Measurements from ENCODE around the gene ZSCAN10.
"Not testable (repeated sequence)": the region's sequence is repeated elsewhere in the genome, so short reads cannot be mapped to it uniquely, and the experiment has no call there.

Gene ZSCAN10

DNA sequence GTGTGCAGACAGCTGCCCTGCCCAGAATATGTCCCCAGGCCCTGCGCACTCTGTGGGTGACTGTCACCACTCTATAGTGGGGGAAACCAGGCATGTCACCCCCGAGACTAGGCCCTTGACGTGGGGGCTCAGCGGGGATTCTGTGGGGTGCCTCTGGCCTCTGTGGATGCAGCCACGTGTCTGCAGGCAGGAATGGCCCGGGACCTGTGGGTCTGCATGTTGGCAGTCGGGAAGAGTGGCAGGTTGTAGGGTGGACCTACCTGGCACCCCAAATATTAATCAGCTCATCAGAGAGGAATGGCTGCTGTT lies 32.7 kb downstream of the ZSCAN10 start:
- H3K27ac ChIP-seq = no peak overlapping the region
- DNase-seq (ENCODE audit: low read depth, low spot score) = no peak

DNA sequence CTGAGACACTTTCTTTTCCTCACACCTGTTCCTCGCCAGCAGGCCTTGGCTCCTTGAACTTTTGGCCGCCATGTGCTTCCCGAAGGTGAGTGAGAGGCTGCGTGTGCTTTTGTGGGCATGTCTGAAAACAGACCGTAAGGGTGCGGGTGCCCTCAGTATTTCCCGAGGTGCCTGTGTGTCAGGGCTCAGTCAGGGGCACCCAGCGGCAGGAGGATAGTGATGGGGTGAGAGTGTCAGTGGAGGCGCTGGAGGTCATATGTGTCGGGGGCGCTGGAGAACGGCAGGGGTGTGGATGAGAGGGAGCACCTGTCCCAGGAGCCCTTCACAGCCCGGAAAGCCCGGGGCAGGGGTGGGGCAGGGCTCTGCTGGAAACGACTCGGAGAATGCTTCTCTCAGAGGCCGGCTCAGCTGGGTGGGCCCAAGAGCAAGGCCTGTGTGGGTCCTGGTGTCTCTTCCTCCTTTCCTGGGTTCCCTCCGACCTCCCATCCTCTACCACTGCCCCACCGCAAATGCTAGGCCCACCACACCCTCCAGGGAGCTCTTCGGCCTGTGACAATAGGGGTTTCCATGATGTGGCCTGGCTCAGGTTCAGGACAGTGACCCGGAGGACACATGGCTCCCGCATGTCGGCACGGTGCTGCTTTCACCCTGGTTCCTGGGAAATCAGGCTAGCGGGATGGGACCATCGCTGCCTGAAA lies 33.2 kb downstream of the ZSCAN10 start:
- no peak overlapping the region for H3K27ac ChIP-seq
- no peak for DNase-seq (ENCODE audit: low read depth, low spot score)

DNA sequence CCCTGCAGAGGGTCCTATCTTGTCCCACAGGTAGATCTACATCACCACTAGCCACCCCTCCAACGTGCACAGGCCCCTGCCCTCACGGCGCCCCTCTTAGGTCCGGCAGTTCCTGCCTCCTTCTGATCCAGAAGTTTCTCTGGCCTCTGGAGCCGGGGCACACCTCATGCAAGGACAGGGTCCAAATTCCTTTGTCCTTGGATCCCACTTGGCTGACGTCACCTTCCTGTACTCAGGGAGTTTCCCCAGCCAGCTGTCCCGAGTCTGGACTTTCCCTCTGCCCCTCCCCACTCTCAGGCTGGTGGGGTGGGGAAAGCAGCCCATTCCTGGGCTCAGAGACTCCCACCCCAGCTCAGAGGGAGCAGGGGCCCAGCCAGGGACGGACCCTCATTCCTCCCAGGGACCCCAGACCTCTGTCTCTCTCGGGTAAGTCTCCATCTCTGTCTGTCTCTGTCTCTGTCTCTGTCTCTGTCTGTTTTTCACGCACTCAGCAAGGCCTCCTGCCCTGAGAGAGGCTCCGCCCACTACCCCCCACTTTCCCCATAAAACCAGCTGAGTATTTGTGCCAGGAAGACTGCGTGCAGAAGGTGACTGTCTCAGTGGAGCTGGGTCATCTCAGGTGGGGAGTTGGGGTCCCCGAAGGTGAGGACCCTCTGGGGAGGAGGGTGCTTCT lies 33.9 kb downstream of the ZSCAN10 start, which contains the start of gene IL32:
IL32 (plus strand) TSS at position 572 of the 673 bp plus-strand sequence. CDS start 172 bp downstream, outside the sequence.
- no peak within 1 kb of the TSS for H3K27ac ChIP-seq

DNA sequence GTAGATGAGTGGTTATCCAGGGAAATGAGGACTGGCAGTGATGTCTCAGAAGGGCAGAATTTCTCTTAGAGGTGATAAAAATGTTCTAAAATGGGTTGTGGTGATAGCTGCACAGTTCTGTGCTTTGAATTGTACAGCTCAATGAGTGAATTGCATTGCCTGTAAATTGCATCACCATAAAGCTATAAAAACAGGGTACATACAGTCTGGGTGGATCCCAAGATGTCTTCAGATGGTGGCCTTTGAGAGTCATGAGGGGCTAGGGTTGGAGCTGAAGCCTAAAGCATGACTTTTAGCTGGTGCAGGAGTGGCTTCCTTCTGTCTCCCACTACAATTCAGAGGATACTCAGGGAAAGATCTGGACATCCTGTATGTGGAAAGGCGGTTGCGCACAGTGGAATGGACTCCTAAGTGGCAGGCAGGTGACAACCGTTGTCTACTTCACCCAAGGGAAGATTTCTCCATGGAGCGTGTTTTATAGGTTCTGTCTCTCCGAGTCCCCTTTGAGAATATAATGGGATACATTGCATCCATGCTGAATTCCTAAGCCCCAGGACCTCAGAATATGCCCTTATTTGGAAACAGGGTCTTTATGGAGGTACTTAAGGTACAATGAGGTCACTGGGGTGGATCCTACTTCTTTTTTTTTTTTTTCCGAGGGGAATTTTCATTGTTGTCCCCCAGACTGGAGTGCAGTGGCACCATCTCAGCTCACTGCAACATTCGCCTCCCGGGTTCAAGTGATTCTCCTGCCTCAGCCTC lies 35.3 kb downstream of the ZSCAN10 start:
- no peak overlapping the region for H3K27ac ChIP-seq

More for the DNA sequence above, 33.9 kb downstream of the ZSCAN10 start, which contains the start of gene IL32:
- DNase-seq (ENCODE audit: low read depth, low spot score) = peak; percentile 33

DNA sequence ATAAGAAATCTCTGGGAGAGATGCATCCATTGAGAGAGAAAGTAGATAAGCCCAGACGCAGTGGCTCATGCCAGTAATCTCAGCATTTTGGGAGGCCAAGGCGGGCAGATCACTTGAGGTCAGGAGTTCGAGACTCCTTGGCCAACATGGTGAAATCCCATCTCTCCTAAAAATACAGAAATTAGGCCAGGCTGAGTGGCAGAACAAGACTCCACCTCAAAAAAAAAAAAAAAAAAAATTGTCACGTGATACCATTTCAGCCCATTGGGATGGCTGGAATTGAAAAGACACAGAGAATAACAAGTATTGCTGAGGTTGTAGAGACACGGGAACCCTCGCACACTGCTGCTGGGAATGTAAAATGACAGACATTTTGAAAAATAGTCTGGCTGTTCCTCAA lies 36.5 kb downstream of the ZSCAN10 start:
- no peak for DNase-seq (ENCODE audit: low read depth, low spot score)
- no peak overlapping the region for H3K27ac ChIP-seq

More for the DNA sequence above, 35.3 kb downstream of the ZSCAN10 start:
- no peak for DNase-seq (ENCODE audit: low read depth, low spot score)

DNA sequence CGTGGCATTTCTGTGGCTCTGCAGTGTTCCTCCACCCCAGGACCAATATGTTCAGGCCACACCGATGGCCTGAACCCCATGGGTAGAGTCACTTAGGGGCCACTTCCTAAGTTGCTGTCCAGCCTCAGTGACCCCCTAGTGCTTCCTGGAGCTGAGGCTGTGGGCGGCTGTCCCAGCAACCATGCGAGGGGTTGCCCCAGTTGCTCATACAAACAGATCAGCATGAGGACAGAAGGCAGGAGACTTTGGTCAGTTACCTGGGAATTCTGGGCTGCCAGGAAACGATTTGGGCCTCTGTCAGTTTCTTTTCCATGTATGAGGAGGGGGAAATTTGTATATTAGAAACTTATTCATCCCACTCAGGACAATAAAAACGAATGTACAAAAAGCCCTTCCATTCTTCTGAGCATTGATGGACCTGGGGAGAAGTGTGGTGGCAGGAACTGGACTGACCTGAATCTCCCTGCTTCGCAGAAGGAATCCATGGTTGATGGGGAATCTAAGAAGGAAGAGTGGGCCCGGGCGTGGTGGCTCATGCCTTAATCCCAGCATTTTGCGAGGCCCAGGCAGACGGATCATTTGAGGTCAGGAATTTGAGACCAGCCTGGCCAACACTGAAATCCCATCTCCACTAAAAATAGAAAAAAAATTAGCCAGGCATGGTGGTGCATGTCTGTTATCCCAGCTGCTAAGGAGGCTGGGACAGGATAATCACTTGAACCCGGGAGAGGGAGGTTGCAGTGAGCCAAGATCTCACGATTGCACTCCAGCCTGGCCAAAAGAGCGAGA lies 38.6 kb downstream of the ZSCAN10 start:
- H3K27ac ChIP-seq = no peak overlapping the region
- no peak for DNase-seq (ENCODE audit: low read depth, low spot score)

DNA sequence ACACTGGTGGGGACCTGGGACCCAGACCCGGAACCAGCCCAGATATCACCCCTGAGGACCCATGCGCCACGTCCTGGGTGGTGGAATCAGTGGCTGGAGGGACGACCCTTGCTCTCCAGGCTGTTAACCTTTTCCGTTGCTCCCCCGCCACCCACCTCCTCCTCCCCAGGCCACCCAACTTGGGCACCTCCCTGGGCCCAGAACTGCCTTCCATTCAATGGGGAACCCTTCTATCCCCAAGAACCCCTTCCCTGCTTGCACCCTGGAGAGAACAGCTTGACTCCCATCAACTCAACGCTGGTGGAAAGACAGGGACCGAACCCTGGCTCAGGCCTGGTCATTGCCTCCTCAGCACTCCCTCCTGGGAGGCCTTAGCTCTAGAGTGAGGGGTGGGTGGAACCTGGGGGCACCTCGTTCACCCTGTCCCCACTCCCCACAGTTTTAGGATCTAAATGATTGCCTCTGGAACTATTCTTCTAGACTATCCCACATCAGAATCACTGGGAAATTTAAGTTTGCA lies 39.3 kb downstream of the ZSCAN10 start:
- peak overlapping the region; percentile 14 for H3K27ac ChIP-seq
- no peak for DNase-seq (ENCODE audit: low read depth, low spot score)

DNA sequence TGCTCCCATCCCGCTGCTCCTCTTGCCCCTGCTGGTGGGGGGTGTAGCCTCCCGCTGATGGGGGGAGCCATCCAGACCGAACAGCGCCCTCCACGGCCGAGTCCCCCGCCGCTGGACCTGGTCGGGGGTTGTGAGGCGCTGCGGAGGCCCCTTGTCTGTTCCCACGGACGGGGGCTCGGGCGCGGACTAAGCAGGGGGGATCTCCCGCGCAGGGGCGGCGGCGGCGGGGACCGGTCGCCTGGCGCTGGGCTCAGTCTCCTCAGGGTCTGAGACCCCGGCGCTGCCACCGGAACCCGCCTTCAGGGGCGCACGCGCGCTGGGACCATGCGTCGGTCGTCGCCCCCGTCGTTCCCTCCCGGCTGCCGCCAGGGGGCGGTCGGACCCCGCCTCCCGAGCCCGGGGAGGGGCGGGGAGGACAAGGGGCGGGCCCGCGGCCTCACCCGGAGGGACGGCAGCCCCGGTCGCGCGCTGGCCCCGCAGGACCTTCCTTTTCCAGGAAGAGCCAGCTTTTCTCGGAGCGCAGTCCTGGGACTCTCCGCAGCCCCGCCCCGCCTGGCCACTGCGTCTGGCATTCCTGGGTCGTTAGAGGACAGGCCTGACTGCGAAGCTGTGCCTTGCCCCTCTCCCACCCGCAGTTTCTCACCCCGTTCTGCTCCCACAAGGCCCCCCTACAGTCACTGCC lies 39.9 kb downstream of the ZSCAN10 start:
- H3K27ac ChIP-seq = peak overlapping the region; percentile 14
- DNase-seq (ENCODE audit: low read depth, low spot score) = no peak

DNA sequence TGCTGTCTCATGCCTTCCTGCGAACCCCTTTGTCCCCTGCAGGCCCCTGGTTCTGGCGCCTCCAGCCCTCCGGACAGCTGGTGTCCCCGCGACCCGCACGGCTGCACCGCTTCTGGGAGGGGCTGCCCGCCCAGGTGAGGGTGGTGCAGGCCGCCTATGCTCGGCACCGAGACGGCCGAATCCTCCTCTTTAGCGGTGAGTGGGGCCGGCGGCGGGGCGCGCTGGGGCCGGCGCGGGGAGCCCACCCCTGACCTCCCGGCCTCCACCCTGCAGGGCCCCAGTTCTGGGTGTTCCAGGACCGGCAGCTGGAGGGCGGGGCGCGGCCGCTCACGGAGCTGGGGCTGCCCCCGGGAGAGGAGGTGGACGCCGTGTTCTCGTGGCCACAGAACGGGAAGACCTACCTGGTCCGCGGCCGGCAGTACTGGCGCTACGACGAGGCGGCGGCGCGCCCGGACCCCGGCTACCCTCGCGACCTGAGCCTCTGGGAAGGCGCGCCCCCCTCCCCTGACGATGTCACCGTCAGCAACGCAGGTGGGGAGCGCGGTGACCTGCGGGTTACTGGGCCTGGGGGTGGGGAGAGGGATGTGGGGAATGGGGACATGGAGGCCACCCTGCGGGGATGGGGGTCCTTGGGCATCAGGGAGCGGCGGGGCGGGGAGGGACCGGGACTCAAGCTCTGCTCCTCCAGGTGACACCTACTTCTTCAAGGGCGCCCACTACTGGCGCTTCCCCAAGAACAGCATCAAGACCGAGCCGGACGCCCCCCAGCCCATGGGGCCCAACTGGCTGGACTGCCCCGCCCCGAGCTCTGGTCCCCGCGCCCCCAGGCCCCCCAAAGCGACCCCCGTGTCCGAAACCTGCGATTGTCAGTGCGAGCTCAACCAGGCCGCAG lies 40.7 kb downstream of the ZSCAN10 start:
- no peak for DNase-seq (ENCODE audit: low read depth, low spot score)
- H3K27ac ChIP-seq = peak overlapping the region; percentile 14

DNA sequence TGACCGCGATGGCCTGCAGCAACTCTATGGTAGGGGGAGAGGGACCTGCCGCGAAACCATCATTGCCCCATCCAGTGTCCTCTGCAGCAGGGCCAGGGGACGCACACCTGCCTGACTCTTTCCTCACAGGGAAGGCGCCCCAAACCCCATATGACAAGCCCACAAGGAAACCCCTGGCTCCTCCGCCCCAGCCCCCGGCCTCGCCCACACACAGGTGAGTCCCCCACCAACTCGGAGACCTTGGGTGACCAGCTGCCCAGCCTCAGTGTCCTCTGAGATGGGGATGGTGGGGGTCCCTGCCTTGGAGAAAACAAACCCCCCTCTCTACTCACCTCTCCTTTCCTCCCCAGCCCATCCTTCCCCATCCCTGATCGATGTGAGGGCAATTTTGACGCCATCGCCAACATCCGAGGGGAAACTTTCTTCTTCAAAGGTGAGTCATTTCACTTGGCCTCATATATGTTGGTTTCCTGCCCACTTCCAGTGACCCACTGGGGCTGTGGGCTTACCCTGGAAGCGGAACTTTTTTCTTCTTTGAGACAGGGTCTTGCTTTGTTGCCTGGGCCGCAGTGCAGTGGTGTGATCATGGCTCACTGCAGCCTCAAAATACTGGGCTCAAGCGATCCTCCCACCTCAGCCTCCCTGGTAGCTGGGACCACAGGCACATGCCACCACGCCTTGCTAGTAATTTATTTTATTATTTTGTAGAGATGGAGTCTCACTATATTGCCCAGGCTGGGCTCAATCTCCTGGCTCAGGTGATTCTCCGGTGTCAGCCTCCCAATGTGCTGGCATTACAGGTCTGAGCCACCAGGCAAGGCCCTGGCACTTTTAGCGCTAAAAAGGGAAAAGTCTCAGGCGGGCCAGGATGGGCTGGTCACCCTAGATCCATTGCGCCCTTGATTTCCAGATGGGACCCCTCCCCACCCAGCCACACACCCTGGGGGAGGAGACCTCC lies 41.6 kb downstream of the ZSCAN10 start:
- DNase-seq (ENCODE audit: low read depth, low spot score) = no peak
- H3K27ac ChIP-seq = no peak overlapping the region

DNA sequence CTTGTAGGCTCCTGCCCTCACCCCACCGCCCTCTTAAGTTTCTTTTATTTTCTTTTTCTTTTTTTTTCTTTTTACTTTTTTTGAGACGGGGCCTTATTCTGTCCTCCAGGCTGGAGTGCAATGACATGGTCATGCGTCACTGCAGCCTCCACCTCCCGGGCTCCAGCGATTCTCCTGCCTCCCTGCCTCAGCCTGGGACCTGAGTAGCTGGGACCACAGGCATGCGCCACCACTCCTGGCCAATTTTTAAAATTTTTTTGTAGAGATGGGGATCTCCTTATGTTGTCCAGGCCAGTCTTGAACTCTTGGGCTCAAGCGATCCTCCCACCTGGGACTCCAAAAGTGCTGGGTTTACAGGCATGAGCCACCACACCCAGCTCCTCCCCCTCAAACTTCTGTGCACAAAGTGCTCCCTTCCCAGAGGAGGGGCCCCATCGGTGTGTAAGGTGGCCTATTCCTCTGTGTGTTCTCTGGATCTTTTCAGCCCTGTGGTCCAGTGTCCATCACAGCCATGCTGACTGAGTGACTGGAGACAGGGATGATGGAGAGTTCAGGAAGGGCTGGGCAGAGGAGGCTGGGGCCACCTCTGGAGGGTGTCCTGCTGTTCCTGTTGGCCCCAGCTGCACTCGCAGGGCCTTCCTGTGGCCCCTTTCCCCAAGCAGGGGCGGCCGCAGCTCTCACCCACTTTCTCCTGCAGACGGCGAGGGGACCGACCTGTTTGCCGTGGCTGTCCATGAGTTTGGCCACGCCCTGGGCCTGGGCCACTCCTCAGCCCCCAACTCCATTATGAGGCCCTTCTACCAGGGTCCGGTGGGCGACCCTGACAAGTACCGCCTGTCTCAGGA lies 42.5 kb downstream of the ZSCAN10 start:
- H3K27ac ChIP-seq = no peak overlapping the region
- no peak for DNase-seq (ENCODE audit: low read depth, low spot score)

DNA sequence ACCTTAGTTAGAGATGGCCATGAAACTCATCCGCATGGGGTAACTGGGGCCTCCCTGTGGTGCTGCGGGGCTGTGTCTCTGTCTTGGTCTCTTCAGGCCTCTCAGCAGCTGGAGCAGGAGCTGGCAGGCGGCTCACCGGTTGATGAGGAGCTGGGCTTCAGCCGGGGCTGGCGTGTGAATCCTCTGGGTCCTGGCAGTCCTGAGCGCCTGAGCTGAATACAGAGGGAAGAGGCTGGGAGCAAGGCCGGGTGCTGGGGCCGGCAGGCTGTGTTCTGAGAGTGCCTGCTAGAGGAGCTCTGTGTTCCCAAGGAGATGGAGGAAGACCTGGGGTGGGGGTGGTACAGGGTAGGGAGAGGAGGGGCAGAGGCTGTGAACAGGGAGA lies 43.4 kb downstream of the ZSCAN10 start:
- H3K27ac ChIP-seq; DNase-seq (ENCODE audit: low read depth, low spot score): not testable (repeated sequence)

DNA sequence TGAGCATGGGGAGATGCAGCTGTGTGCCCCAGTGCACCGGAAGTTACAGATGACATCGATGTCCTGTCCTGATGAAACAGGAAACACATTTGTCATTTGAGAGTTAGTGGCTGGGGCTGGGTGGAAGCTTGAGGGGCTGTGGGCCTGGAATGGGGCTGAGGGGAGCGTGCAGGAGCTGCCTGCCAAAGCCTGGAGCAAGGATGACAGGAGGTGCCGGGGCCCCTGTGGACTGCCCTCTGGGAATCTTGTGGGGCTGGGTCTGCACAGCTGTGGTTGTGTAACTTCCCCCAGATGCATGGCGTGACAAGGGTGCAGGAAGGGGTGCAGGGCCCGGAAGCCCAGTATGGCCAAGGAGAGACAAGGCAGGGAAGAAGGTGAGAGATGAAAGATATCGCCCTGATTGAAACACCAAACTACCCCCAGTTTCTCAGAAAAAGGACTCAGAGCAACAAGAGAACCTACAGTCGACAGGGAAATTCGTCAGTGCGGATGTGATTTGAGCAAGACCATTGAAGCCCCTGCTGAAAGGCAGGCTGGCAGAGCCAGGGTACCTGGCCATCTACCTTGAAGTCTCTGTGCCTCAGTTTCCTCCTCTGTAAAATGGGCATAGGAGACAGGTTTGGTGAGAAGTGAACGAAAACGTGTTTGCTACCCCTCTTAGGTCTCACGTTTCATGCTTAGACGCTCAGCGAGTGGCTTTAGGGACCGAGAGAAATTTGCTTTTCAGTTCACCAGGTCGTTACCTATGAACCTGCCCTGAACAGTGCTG lies 43.9 kb downstream of the ZSCAN10 start:
- no peak overlapping the region for H3K27ac ChIP-seq
- no peak for DNase-seq (ENCODE audit: low read depth, low spot score)

DNA sequence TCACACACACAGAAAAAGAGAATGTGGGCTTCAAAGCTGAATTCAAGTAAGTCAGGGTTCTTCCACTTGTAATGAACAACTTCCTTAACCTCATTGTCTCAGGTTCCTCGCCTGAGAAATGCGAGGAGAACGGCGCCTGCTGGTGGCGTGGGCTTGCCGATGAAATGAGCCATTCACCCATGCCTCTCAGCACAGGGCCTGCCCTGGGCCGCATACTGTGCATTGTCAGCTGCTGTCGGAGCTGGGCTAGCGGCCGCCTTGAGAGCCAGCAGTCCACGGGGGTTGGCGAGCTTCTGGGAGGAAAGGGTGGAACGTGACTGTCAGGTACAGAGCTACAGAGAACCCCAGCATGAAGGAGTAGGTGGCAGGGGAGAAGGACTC lies 45.8 kb downstream of the ZSCAN10 start:
- DNase-seq (ENCODE audit: low read depth, low spot score); H3K27ac ChIP-seq: not testable (repeated sequence)

DNA sequence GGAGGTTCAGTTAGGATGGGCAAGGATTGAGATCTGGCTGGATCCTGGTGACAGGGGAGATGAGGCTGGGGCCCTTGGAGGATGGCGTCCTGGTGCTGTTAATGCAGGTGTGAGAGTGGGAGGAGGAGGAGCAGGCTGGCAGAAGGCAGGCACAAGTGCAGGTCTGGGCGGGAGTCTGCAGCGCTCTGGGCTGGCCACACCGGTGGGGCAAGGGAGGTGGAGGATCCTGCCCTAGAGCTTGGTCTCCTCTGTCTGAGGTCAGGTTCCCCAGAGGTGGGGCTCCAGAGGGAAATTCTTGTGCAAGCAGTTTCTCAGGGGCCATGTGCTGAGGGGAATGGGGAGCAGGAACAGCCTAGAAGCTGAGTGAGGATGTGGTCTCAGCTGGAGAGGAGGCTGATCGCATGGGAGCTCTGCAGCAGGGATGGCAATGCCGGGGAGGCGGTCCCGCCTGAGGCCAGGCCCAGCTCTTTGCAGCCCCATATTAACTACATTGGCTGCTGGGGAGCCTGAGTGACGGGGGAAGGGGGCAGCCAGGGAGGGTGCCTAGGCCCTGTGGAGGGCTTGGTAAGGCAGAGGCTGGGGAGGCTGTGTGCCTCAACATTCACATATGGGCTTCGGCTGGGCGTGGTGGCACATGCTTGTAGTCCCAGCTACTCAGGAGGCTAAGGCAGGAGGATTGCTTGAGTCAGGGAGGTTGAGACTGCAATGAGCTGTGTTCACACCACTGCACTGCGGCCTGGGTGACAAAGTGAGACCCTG lies 46.3 kb downstream of the ZSCAN10 start:
- DNase-seq (ENCODE audit: low read depth, low spot score); H3K27ac ChIP-seq: not testable (repeated sequence)
